ENCODE measurements around the gene PRKG1.

PRKG1 gene

GRCh38 chr10:51620131-51620530, 545.8 kb downstream of the PRKG1 start:
- DNase-seq = no peak

- DNase-seq = no peak
Observed at GRCh38 chr10:51624013-51624412, 549.7 kb downstream of the PRKG1 start.

GRCh38 chr10:51629934-51630639, 555.8 kb downstream of the PRKG1 start:
- no peak for DNase-seq

- DNase-seq = no peak
Observed at GRCh38 chr10:51630640-51631005, 556.3 kb downstream of the PRKG1 start.

GRCh38 chr10:51635436-51635835, 561.1 kb downstream of the PRKG1 start:
- no peak for DNase-seq

- no peak for DNase-seq
Observed at GRCh38 chr10:51638211-51638610, 563.9 kb downstream of the PRKG1 start.

- no peak for DNase-seq
Observed at GRCh38 chr10:51638737-51639136, 564.5 kb downstream of the PRKG1 start.

- no peak for DNase-seq
Observed at GRCh38 chr10:51640120-51640819, 566.0 kb downstream of the PRKG1 start.

- no peak for DNase-seq
Observed at GRCh38 chr10:51642581-51642980, 568.3 kb downstream of the PRKG1 start.

GRCh38 chr10:51643734-51644133, 569.4 kb downstream of the PRKG1 start:
- no peak for DNase-seq

GRCh38 chr10:51649064-51649463, 574.8 kb downstream of the PRKG1 start:
- DNase-seq = no peak

GRCh38 chr10:51651063-51651462, 576.8 kb downstream of the PRKG1 start:
- DNase-seq = no peak

- no peak for DNase-seq
Observed at GRCh38 chr10:51653025-51653424, 578.7 kb downstream of the PRKG1 start.

GRCh38 chr10:51654918-51655317, 580.6 kb downstream of the PRKG1 start:
- no peak for DNase-seq

GRCh38 chr10:51656503-51656902, 582.2 kb downstream of the PRKG1 start:
- DNase-seq = no peak

- DNase-seq = no peak
Observed at GRCh38 chr10:51658000-51658399, 583.7 kb downstream of the PRKG1 start.

GRCh38 chr10:51659344-51659743, 585.1 kb downstream of the PRKG1 start:
- DNase-seq = no peak

- DNase-seq = no peak
Observed at GRCh38 chr10:51663086-51663485, 588.8 kb downstream of the PRKG1 start.

GRCh38 chr10:51666456-51666855, 592.2 kb downstream of the PRKG1 start:
- DNase-seq = no peak

- DNase-seq = no peak
Observed at GRCh38 chr10:51667678-51668335, 593.5 kb downstream of the PRKG1 start.

GRCh38 chr10:51668336-51668689, 594.0 kb downstream of the PRKG1 start:
- no peak for DNase-seq

- DNase-seq = no peak
Observed at GRCh38 chr10:51669041-51669440, 594.8 kb downstream of the PRKG1 start.

GRCh38 chr10:51672039-51672535, 597.8 kb downstream of the PRKG1 start:
- no peak for DNase-seq

- DNase-seq = no peak
Observed at GRCh38 chr10:51675088-51675487, 600.8 kb downstream of the PRKG1 start.

All from NCI-H2081 treated with DMSO at 0.1 percent for 48 hours (cell line).